HEK293 (cell line): ENCODE measurements around the gene MRPL19.

ENCODE experiments used
- PRDM10 ChIP-seq: fragments of 450-650 bp; formaldehyde crosslinking; IDR thresholded peaks from 2 replicates; pipeline ENCODE4 v1.5.1; 2016; ENCODE audit warnings: missing biosample characterization, missing genetic modification characterization
- SALL2 ChIP-seq: fragments of 450-650 bp; formaldehyde crosslinking; IDR thresholded peaks from 2 replicates; pipeline ENCODE4 v1.5.0; 2017; ENCODE audit warnings: missing biosample characterization, mild to moderate bottlenecking, missing genetic modification characterization, borderline replicate concordance
- ZBTB44 ChIP-seq: fragments of 450-650 bp; IDR thresholded peaks from 2 replicates; pipeline ENCODE4 v1.5.1; 2018; ENCODE audit warnings: missing biosample characterization, mild to moderate bottlenecking, missing genetic modification characterization
- ZNF10 ChIP-seq: fragments of 450-650 bp; formaldehyde crosslinking; IDR thresholded peaks from 2 replicates; pipeline ENCODE4 v1.5.1; 2017; ENCODE audit warnings: missing biosample characterization, missing genetic modification characterization
- ZNF274 ChIP-seq, 2 experiments: fragments of 200-500 bp in 1 of 2; fragments of 450-650 bp in 1 of 2; sonication (Bioruptor generic) in 1 of 2; formaldehyde crosslinking in 1 of 2; IDR thresholded peaks; 2 replicates each; pipeline versions ENCODE4 v1.5.1 to v1.6.1; 2014 to 2016; ENCODE audit warnings: borderline replicate concordance in 1 of 2, inconsistent platforms in 1 of 2, low read length in 1 of 2, missing biosample characterization in 1 of 2, missing genetic modification characterization in 1 of 2
- TF ChIP-seq, protein P1 (sequence below): fragments of 450-650 bp; formaldehyde crosslinking; IDR thresholded peaks from 2 replicates; pipeline ENCODE4 v1.5.1; 2016; ENCODE audit warnings: missing biosample characterization, missing genetic modification characterization

DNA sequence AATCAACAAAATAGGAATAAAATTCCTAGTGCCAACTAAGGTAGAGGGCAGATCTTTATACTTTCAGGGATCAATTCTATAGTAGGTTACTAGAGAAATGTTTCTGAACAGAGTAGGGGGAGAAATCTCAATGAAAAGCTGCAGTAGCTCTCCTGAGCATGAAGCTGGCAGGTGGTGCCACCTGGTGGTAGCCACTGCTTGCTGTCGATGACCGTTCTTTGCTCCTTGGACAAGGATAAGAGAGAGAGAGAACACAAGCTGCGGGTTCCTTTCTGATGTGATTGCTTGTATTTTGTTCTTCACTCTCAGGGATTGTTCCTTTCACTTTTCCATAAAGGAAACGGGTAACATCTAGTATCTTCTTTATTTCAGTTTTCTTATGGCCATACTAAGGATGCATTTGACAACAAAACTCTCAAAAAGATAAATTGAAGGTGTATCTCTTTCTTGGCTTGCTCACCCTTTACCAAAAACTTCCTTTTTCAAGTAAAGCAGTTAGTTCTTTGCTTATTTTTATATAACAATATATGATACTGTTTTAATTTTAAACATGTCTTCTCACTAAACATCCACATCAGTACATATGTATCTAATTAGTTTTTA, 18.6 kb upstream of the MRPL19 start:
- TF ChIP-seq, protein P1, sequence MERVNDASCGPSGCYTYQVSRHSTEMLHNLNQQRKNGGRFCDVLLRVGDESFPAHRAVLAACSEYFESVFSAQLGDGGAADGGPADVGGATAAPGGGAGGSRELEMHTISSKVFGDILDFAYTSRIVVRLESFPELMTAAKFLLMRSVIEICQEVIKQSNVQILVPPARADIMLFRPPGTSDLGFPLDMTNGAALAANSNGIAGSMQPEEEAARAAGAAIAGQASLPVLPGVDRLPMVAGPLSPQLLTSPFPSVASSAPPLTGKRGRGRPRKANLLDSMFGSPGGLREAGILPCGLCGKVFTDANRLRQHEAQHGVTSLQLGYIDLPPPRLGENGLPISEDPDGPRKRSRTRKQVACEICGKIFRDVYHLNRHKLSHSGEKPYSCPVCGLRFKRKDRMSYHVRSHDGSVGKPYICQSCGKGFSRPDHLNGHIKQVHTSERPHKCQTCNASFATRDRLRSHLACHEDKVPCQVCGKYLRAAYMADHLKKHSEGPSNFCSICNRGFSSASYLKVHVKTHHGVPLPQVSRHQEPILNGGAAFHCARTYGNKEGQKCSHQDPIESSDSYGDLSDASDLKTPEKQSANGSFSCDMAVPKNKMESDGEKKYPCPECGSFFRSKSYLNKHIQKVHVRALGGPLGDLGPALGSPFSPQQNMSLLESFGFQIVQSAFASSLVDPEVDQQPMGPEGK (tag by site-specific recombination): no peak
- TF ChIP-seq ZNF10 (tag by site-specific recombination) (no peak), ZNF274 (IDR thresholded peaks at IDR 0.05; ENCODE audit: low read length) (no peak), ZNF274 (tag by site-specific recombination; IDR thresholded peaks at IDR 0.05; ENCODE audit: borderline replicate concordance) (no peak), PRDM10 (no peak), ZBTB44 (tag by site-specific recombination) (no peak), SALL2 (tag by site-specific recombination) (no peak)
